Measurements from ENCODE around the gene CITED4.

CITED4 gene

GRCh38 chr1:40831001-40831732 lies 31.0 kb downstream of the CITED4 start:
- no peak for DNase-seq

- no peak for DNase-seq
Measured at GRCh38 chr1:40830419-40830943, 31.7 kb downstream of the CITED4 start.

GRCh38 chr1:40829631-40830245 lies 32.4 kb downstream of the CITED4 start:
- DNase-seq = no peak

GRCh38 chr1:40825996-40826395 lies 36.2 kb downstream of the CITED4 start:
- DNase-seq = no peak

GRCh38 chr1:40825435-40825788 lies 36.8 kb downstream of the CITED4 start:
- no peak for DNase-seq

GRCh38 chr1:40824591-40825434 lies 37.4 kb downstream of the CITED4 start:
- no peak for DNase-seq

- no peak for DNase-seq
Measured at GRCh38 chr1:40823983-40824382, 38.2 kb downstream of the CITED4 start.

- DNase-seq = no peak
Measured at GRCh38 chr1:40823345-40823744, 38.8 kb downstream of the CITED4 start.

GRCh38 chr1:40822890-40823289 lies 39.3 kb downstream of the CITED4 start:
- DNase-seq = no peak

- no peak for DNase-seq
Measured at GRCh38 chr1:40820911-40821693, 41.1 kb downstream of the CITED4 start.

- DNase-seq = peak; percentile 19
Measured at GRCh38 chr1:40820251-40820797, 41.8 kb downstream of the CITED4 start.

GRCh38 chr1:40819101-40819500 lies 43.1 kb downstream of the CITED4 start:
- no peak for DNase-seq

- DNase-seq = peak; percentile 89
Measured at GRCh38 chr1:40818264-40818961, 43.8 kb downstream of the CITED4 start.

GRCh38 chr1:40817791-40818263 lies 44.3 kb downstream of the CITED4 start:
- DNase-seq = no peak

GRCh38 chr1:40815420-40815819 lies 46.7 kb downstream of the CITED4 start:
- no peak for DNase-seq
